Measurements from ENCODE around the gene PPM1N.

- no peak for TF ChIP-seq EZH2 (IDR thresholded peaks at IDR 0.05; ENCODE audit: low read length, missing control alignments)
- no peak for TF ChIP-seq CTCF (conservative IDR thresholded peaks at IDR 0.05 in 1 of 2, IDR thresholded peaks at IDR 0.05 in 1 of 2; ENCODE audit: low read depth in 1 of 2, low read length in 2 of 2)
These were observed 9.5 kb upstream of the PPM1N start for GRCh38 chr19:45488708-45489107.
